VCaP (cell line): ENCODE data around the gene HK1.

Experiments used
- H3K27ac ChIP-seq: fragments of 450-650 bp; 2 replicates; pipeline ENCODE4 v1.5.1; 2017
- CTCF ChIP-seq: fragments of 450-650 bp; conservative IDR thresholded peaks from 2 replicates; pipeline ENCODE4 v1.5.1; 2017; ENCODE audit warnings: mild to moderate bottlenecking, moderate library complexity

Gene HK1

GRCh38 chr10:69415049-69415448 is 136.8 kb downstream of the HK1 start:
- no peak overlapping the region for H3K27ac ChIP-seq
- TF ChIP-seq CTCF = no peak

- no peak for TF ChIP-seq CTCF
- H3K27ac ChIP-seq = no peak overlapping the region
These were observed 137.7 kb downstream of the HK1 start for GRCh38 chr10:69415951-69416350.

- no peak for TF ChIP-seq CTCF
- H3K27ac ChIP-seq = no peak within 1 kb of the TSS
These were observed 138.4 kb downstream of the HK1 start, which contains the start of gene TACR2 for GRCh38 chr10:69416695-69417094. TACR2 (minus strand) TSS chr10:69416918; CDS start chr10:69416323, 595 bp downstream.

GRCh38 chr10:69417542-69417941 is 139.2 kb downstream of the HK1 start:
- no peak overlapping the region for H3K27ac ChIP-seq
- TF ChIP-seq CTCF = no peak

- H3K27ac ChIP-seq = no peak overlapping the region
- no peak for TF ChIP-seq CTCF
These were observed 139.9 kb downstream of the HK1 start for GRCh38 chr10:69418052-69418752.

GRCh38 chr10:69419096-69419743 is 140.9 kb downstream of the HK1 start:
- H3K27ac ChIP-seq = no peak overlapping the region
- TF ChIP-seq CTCF = no peak

- H3K27ac ChIP-seq = no peak overlapping the region
- TF ChIP-seq CTCF = no peak
These were observed 141.4 kb downstream of the HK1 start for GRCh38 chr10:69419744-69420126.
